Measurements from ENCODE around the gene NPAS1. TPM values are rescaled to one million over a fixed set of nuclear protein-coding genes. Genes with fewer than 3 reads are reported as not detected.

NPAS1 gene
- total and polyA plus RNA-seq, 2 of the 13 experiments (the other 11 are each of a cell fraction or from before 2014, with no cell fraction given): 0.35 to 2.9 TPM

DNA sequence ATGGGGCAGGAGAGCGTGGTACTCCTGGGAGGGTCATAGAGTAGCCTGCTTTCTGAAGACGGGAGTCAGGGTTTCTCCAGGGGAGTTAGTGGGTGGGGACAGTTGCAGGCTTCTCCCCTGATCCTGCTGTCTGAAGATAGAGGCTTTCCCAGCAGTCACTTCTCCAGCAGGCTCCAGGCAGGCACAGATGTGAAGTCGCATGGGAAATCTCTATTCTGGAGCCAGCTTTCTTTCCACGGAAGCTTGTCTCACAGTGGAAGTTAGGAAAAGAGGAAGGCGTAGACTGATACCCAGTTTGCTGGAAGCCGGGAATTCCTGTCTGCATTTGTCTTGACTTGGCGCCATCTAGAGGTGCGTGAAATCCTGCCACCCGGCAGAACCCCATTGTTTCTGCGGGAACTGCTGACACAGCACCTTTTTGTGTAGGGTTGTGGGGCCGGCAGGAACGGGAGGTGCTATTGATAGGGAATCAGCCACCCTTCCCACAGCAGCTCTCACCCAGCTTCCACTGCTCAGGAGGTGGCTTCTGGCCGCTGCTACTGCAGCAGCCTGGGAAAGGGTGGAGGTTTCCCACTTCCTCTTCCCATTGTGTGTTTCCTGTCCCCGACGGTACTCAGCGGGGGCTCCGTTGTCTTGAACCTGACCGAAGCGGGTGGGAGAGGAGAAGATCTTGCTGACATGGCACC, 28.5 kb upstream of the NPAS1 start (continued):
- no peak for TF ChIP-seq SOX6 (IDR thresholded peaks at IDR 0.05)
- TF ChIP-seq SOX6 (CRISPR knock-in tag; IDR thresholded peaks at IDR 0.05): peak; percentile 58; the same call in 1 of the 2 replicates
- no peak for TF ChIP-seq ZNF282 (IDR thresholded peaks at IDR 0.05; ENCODE audit: partially characterized antibody)
- no peak for TF ChIP-seq RXRA (CRISPR knock-in tag; IDR thresholded peaks at IDR 0.05)
- TF ChIP-seq, protein P1, sequence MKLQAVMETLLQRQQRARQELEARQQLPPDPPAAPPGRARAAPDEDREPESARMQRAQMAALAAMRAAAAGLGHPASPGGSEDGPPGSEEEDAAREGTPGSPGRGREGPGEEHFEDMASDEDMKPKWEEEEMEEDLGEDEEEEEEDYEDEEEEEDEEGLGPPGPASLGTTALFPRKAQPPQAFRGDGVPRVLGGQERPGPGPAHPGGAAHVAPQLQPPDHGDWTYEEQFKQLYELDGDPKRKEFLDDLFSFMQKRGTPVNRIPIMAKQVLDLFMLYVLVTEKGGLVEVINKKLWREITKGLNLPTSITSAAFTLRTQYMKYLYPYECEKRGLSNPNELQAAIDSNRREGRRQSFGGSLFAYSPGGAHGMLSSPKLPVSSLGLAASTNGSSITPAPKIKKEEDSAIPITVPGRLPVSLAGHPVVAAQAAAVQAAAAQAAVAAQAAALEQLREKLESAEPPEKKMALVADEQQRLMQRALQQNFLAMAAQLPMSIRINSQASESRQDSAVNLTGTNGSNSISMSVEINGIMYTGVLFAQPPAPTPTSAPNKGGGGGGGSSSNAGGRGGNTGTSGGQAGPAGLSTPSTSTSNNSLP (IDR thresholded peaks at IDR 0.05; ENCODE audit: low read depth, low read length): 0 out of 2 replicates have a peak, but pooled peaks have one; percentile 21
- TF ChIP-seq, protein P2, sequence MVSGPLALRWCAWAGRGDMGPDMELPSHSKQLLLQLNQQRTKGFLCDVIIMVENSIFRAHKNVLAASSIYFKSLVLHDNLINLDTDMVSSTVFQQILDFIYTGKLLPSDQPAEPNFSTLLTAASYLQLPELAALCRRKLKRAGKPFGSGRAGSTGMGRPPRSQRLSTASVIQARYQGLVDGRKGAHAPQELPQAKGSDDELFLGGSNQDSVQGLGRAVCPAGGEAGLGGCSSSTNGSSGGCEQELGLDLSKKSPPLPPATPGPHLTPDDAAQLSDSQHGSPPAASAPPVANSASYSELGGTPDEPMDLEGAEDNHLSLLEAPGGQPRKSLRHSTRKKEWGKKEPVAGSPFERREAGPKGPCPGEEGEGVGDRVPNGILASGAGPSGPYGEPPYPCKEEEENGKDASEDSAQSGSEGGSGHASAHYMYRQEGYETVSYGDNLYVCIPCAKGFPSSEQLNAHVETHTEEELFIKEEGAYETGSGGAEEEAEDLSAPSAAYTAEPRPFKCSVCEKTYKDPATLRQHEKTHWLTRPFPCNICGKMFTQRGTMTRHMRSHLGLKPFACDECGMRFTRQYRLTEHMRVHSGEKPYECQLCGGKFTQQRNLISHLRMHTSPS (CRISPR knock-in tag; IDR thresholded peaks at IDR 0.05; ENCODE audit: low read depth): no peak
- peak; percentile 94 for TF ChIP-seq STAG1 (CRISPR knock-in tag; IDR thresholded peaks at IDR 0.05)
- TF ChIP-seq ZNF672 (CRISPR knock-in tag; IDR thresholded peaks at IDR 0.05): no peak
- TF ChIP-seq, protein P3, sequence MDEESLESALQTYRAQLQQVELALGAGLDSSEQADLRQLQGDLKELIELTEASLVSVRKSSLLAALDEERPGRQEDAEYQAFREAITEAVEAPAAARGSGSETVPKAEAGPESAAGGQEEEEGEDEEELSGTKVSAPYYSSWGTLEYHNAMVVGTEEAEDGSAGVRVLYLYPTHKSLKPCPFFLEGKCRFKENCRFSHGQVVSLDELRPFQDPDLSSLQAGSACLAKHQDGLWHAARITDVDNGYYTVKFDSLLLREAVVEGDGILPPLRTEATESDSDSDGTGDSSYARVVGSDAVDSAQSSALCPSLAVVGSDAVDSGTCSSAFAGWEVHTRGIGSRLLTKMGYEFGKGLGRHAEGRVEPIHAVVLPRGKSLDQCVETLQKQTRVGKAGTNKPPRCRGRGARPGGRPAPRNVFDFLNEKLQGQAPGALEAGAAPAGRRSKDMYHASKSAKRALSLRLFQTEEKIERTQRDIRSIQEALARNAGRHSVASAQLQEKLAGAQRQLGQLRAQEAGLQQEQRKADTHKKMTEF (CRISPR knock-in tag; IDR thresholded peaks at IDR 0.05): peak; percentile 54; the same call in 1 of the 2 replicates
- no peak for TF ChIP-seq NBN (conservative IDR thresholded peaks at IDR 0.05)
- peak; percentile 41; the same call in 1 of the 2 replicates for TF ChIP-seq SIN3B (IDR thresholded peaks at IDR 0.05; ENCODE audit: low read length)
- TF ChIP-seq, protein P4, sequence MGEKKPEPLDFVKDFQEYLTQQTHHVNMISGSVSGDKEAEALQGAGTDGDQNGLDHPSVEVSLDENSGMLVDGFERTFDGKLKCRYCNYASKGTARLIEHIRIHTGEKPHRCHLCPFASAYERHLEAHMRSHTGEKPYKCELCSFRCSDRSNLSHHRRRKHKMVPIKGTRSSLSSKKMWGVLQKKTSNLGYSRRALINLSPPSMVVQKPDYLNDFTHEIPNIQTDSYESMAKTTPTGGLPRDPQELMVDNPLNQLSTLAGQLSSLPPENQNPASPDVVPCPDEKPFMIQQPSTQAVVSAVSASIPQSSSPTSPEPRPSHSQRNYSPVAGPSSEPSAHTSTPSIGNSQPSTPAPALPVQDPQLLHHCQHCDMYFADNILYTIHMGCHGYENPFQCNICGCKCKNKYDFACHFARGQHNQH (CRISPR knock-in tag; IDR thresholded peaks at IDR 0.05): peak; percentile 52; the same call in 1 of the 2 replicates
